ENCODE measurements around the gene TMEM161A.

The TMEM161A gene

DNA sequence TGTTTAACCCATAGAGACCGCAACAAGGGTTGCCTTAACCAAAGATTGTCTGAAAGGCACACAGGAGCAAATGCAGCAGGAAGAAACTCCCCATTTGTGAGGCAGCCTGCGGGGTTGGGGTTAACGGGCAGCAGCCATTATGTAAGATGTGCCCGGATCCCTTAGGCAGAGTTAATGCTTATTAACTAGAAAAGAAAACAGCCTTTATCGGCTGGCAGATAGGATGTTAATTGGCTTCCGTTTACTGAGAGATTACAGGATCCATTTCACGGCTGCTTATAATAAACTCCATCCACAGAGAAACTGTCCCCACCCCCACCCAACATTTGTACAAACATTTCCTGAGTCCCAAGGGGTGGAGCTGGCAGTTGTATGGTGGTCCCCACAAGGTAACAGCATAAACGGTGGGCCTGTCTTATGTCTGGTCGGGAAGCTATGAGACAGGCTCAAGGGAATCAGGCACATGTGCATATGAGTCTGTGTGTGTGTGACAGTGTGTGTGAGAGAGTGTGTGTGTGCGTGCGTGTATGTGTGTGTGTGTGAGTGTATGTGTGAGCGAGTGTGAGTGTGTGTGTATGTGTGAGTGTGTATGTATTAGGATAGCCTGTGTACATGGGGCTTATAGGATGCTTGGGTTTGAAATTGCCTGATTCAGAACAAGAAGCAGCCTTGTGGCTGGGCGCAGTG lies 63.9 kb downstream of the TMEM161A start:
- TF ChIP-seq, protein P1, sequence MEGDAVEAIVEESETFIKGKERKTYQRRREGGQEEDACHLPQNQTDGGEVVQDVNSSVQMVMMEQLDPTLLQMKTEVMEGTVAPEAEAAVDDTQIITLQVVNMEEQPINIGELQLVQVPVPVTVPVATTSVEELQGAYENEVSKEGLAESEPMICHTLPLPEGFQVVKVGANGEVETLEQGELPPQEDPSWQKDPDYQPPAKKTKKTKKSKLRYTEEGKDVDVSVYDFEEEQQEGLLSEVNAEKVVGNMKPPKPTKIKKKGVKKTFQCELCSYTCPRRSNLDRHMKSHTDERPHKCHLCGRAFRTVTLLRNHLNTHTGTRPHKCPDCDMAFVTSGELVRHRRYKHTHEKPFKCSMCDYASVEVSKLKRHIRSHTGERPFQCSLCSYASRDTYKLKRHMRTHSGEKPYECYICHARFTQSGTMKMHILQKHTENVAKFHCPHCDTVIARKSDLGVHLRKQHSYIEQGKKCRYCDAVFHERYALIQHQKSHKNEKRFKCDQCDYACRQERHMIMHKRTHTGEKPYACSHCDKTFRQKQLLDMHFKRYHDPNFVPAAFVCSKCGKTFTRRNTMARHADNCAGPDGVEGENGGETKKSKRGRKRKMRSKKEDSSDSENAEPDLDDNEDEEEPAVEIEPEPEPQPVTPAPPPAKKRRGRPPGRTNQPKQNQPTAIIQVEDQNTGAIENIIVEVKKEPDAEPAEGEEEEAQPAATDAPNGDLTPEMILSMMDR (conservative IDR thresholded peaks at IDR 0.05; ENCODE audit: low read length): no peak
- no peak for DNase-seq (ENCODE audit: low read depth)
- no peak overlapping the region for H3K4me3 ChIP-seq (ENCODE audit: low read length)

GRCh38 chr19:19071897-19072296 lies 66.4 kb downstream of the TMEM161A start:
- no peak overlapping the region for H3K4me3 ChIP-seq (ENCODE audit: low read length)
- no peak for DNase-seq (ENCODE audit: low read depth)
- TF ChIP-seq, protein P1 (conservative IDR thresholded peaks at IDR 0.05; ENCODE audit: low read length): no peak
